Pancreas (tissue), 10 donors: Measurements from ENCODE around the gene EFCAB8. TPM values are rescaled to one million over a fixed set of nuclear protein-coding genes. Genes with fewer than 3 reads are reported as not detected.
A peak's percentile ranks its signal among the peaks of the same experiment; 100 is the strongest.

ENCODE experiments used
- ATAC-seq, 4 donors: fragments of 200-7000 bp; cut with Tn5 transposase; one replicate each; pipeline versions ENCODE4 v1.8.0 to v1.9.1; 2020; ENCODE audit warnings: mild to moderate bottlenecking in 4 of 4, moderate library complexity in 4 of 4
- DNase-seq, 6 donors: peaks; one replicate each; pipeline ENCODE4 v3.0.0-alpha.2; 2020
- FAIRE-seq: peaks from 2 replicates; lab custom pipeline; 2012; peaks lifted over from hg19 to GRCh38; lab: Jason Lieb, UNC
- H3K27ac ChIP-seq, 4 donors: fragments of 200-600 bp; sonication (generic); 1 replicate in 3 of 4; 2 replicates in 1 of 4; pipeline versions ENCODE4 v1.5.0 to v1.8.0; 2020
- H3K27me3 ChIP-seq, 4 donors: fragments of 200-600 bp; one replicate each; pipeline ENCODE4 v1.8.0; 2021
- H3K36me3 ChIP-seq, 3 donors: fragments of 200-600 bp; sonication (generic) in 1 of 3; one replicate each; pipeline versions ENCODE4 v1.5.0 to v1.8.0; 2020 to 2021
- H3K4me1 ChIP-seq, 3 donors: fragments of 200-600 bp; one replicate each; pipeline ENCODE4 v1.8.0; 2021
- H3K4me3 ChIP-seq, 4 donors: fragments of 200-600 bp; sonication (generic) in 2 of 4; one replicate each; pipeline versions ENCODE4 v1.5.0 to v1.8.0; 2020 to 2021
- H3K9me3 ChIP-seq, 4 donors: fragments of 200-600 bp; one replicate each; pipeline ENCODE4 v1.8.0; 2021
- CTCF ChIP-seq, 4 donors: fragments of 200-600 bp; sonication (generic) in 3 of 4; IDR thresholded peaks; one replicate each; pipeline versions ENCODE4 v1.5.0 to v1.8.0; 2021; ENCODE audit warnings: antibody characterized with exemption in 4 of 4
- WGBS, 2 donors: extraction: QIAGEN DNeasy Blood & Tissue Kit; methylation state at CpG; one replicate each; pipeline ENCODE4 v1.1.7; 2013; 5-methylcytosine and 5-hydroxymethylcytosine counted together
- intact Hi-C, 3 donors: fragments of 100-400 bp; cut with DNase I; formaldehyde crosslinking; loops; one replicate each; pipeline versions ENCODE4 v1.11.1 to v1.14.2; 2022
- polyA plus RNA-seq, 2 donors: library from polyadenylated mRNA; stranded (reverse); fragments of 200-250 nt; gene quantifications; one replicate each; pipeline ENCODE4 v1.2.3, GENCODE V29; 2013
- total RNA-seq, 6 donors: library from RNA; stranded (reverse); fragmentation: NEBNext Ultra II Directional in 4 of 6; extraction: Animal tissue kit (Norgen Biotek cat#: 25700) in 4 of 6; gene quantifications; one replicate each; pipeline versions ENCODE4 v1.2.1 to v1.2.4, GENCODE V29; 2021 to 2023
- donor health status: healthy with polysubstance abuse.
- donor health status: DM: no; HTN: no; CAD: no; lungs with moderate emphysema.
- donor health status: DM: no; HTN: no; CAD: no.
- donor health status: control.
- donor health status: control.
- donor health status: Bipolar disorder and iron deficiency.
- donor health status: DM: yes; HTN: yes; CAD: no.
- donor health status: DM: no; HTN: no; CAD: no.
- donor health status: DM: no; HTN: no; CAD: no.
- donor health status: DM: yes; HTN: yes; CAD: no.

Gene EFCAB8
- total and polyA plus RNA-seq, 8 donors, result 0.12 to 0.35 (median 0.19) TPM; not detected in 1

GRCh38 chr20:32984631-32985354, 126.1 kb downstream of the EFCAB8 start:
- peak in 1 of 6 donors; percentile 13 for DNase-seq
- WGBS, 2 donors, result 61 to 76% methylated on average over 9 of the region's 9 CpGs
- no peak for ATAC-seq

GRCh38 chr20:32985596-32985995, 126.9 kb downstream of the EFCAB8 start:
- H3K36me3 ChIP-seq, result no peaks in the 10 kb centered on the region
- no peaks in the 10 kb centered on the region for H3K4me1 ChIP-seq
- no peak overlapping the region for H3K27ac ChIP-seq
- no peaks in the 10 kb centered on the region for H3K27me3 ChIP-seq
- no peaks in the 10 kb centered on the region for H3K9me3 ChIP-seq
- FAIRE-seq (no peak), DNase-seq (no peak), ATAC-seq (no peak)
- 65 to 80% methylated on average over 6 of the region's 6 CpGs for WGBS, 2 donors
- H3K4me3 ChIP-seq, result no peak overlapping the region
- intact Hi-C loops, result no loop called here
- TF ChIP-seq CTCF (IDR thresholded peaks at IDR 0.05), result no peak

More at GRCh38 chr20:32984631-32985354, 126.1 kb downstream of the EFCAB8 start:
- H3K27me3 ChIP-seq, result no peaks in the 10 kb centered on the region
- no peaks in the 10 kb centered on the region for H3K9me3 ChIP-seq
- no peak for FAIRE-seq
- no peaks in the 10 kb centered on the region for H3K4me1 ChIP-seq
- intact Hi-C loops, result no loop called here
- no peak overlapping the region for H3K27ac ChIP-seq
- TF ChIP-seq CTCF (IDR thresholded peaks at IDR 0.05), result no peak
- no peak overlapping the region for H3K4me3 ChIP-seq
- H3K36me3 ChIP-seq, result no peaks in the 10 kb centered on the region

- Histone ChIP-seq H3K4me3 (no peak overlapping the region), H3K27me3 (no peaks in the 10 kb centered on the region), H3K27ac (no peak overlapping the region), H3K9me3 (no peaks in the 10 kb centered on the region), H3K36me3 (no peaks in the 10 kb centered on the region), H3K4me1 (no peaks in the 10 kb centered on the region)
- intact Hi-C loops, result no loop called here
- peak in 1 of 6 donors; percentile 22 for DNase-seq
- no peak for FAIRE-seq
- 61 to 71% methylated on average over 14 to 18 of the region's 18 CpGs for WGBS, 2 donors
- ATAC-seq, result no peak
- TF ChIP-seq CTCF (IDR thresholded peaks at IDR 0.05), result no peak
Measured at GRCh38 chr20:32986331-32986966, 127.7 kb downstream of the EFCAB8 start.

GRCh38 chr20:32987044-32987825, 128.5 kb downstream of the EFCAB8 start:
- intact Hi-C loops, result no loop called here
- no peaks in the 10 kb centered on the region for H3K27me3 ChIP-seq
- H3K27ac ChIP-seq, result no peak overlapping the region
- no peaks in the 10 kb centered on the region for H3K9me3 ChIP-seq
- H3K36me3 ChIP-seq, result no peaks in the 10 kb centered on the region
- ATAC-seq (no peak), DNase-seq (no peak), FAIRE-seq (no peak)
- H3K4me1 ChIP-seq, result no peaks in the 10 kb centered on the region
- no peak overlapping the region for H3K4me3 ChIP-seq
- no peak for TF ChIP-seq CTCF (IDR thresholded peaks at IDR 0.05)
- WGBS, 2 donors, result 71 to 74% methylated on average over 11 of the region's 11 CpGs
